Kidney capillary endothelial cell (primary cell): ENCODE measurements around the gene ATP13A3.
"Not testable (repeated sequence)": the region's sequence is repeated elsewhere in the genome, so short reads cannot be mapped to it uniquely, and the experiment has no call there.

Source experiments
- DNase-seq: peaks from one replicate; pipeline ENCODE4 v3.0.0-alpha.2; 2018; ENCODE audit warnings: low spot score

ATP13A3 gene

GRCh38 chr3:194486540-194487288, at the start of gene ATP13A3:
ATP13A3 (minus strand) TSS chr3:194487002; CDS start chr3:194462190, 24,812 bp downstream.
- DNase-seq, result peak; percentile 89

- not testable (repeated sequence) for DNase-seq
These were observed 48.4 kb upstream of the ATP13A3 start for GRCh38 chr3:194535199-194535598.

GRCh38 chr3:194534243-194534642, 47.4 kb upstream of the ATP13A3 start:
- DNase-seq, result no peak

- DNase-seq, result no peak
These were observed 45.8 kb upstream of the ATP13A3 start for GRCh38 chr3:194532591-194532990.

- DNase-seq, result no peak
These were observed 40.9 kb upstream of the ATP13A3 start for GRCh38 chr3:194527726-194528125.

GRCh38 chr3:194526164-194526563, 39.4 kb upstream of the ATP13A3 start:
- no peak for DNase-seq

- peak; percentile 7 for DNase-seq
These were observed 35.8 kb upstream of the ATP13A3 start for GRCh38 chr3:194522579-194523046.

GRCh38 chr3:194521510-194522260, 34.9 kb upstream of the ATP13A3 start:
- no peak for DNase-seq

- not testable (repeated sequence) for DNase-seq
These were observed 33.9 kb upstream of the ATP13A3 start for GRCh38 chr3:194520682-194521162.

- not testable (repeated sequence) for DNase-seq
These were observed 33.4 kb upstream of the ATP13A3 start for GRCh38 chr3:194520201-194520600.

- no peak for DNase-seq
These were observed 31.9 kb upstream of the ATP13A3 start for GRCh38 chr3:194518652-194519051.

GRCh38 chr3:194517333-194517732, 30.5 kb upstream of the ATP13A3 start:
- DNase-seq, result no peak

GRCh38 chr3:194514626-194515025, 27.8 kb upstream of the ATP13A3 start:
- no peak for DNase-seq

GRCh38 chr3:194512895-194513601, 26.2 kb upstream of the ATP13A3 start:
- no peak for DNase-seq

GRCh38 chr3:194508491-194509453, 22.0 kb upstream of the ATP13A3 start:
- DNase-seq, result no peak

GRCh38 chr3:194507571-194507970, 20.8 kb upstream of the ATP13A3 start:
- DNase-seq, result no peak

GRCh38 chr3:194505791-194506415, 19.1 kb upstream of the ATP13A3 start:
- DNase-seq, result no peak

GRCh38 chr3:194504861-194505260, 18.1 kb upstream of the ATP13A3 start:
- no peak for DNase-seq

GRCh38 chr3:194504146-194504545, 17.3 kb upstream of the ATP13A3 start:
- DNase-seq, result no peak

GRCh38 chr3:194503081-194503531, 16.3 kb upstream of the ATP13A3 start:
- DNase-seq, result no peak

GRCh38 chr3:194500198-194500597, 13.4 kb upstream of the ATP13A3 start:
- DNase-seq, result no peak
